Measurements from ENCODE around the gene SCGB1D4. TPM values are rescaled to one million over a fixed set of nuclear protein-coding genes. Genes with fewer than 3 reads are reported as not detected.
A peak's percentile ranks its signal among the peaks of the same experiment; 100 is the strongest.

Gene SCGB1D4
- total and polyA plus RNA-seq, 2 experiments from 2014 or later, result not detected

DNA sequence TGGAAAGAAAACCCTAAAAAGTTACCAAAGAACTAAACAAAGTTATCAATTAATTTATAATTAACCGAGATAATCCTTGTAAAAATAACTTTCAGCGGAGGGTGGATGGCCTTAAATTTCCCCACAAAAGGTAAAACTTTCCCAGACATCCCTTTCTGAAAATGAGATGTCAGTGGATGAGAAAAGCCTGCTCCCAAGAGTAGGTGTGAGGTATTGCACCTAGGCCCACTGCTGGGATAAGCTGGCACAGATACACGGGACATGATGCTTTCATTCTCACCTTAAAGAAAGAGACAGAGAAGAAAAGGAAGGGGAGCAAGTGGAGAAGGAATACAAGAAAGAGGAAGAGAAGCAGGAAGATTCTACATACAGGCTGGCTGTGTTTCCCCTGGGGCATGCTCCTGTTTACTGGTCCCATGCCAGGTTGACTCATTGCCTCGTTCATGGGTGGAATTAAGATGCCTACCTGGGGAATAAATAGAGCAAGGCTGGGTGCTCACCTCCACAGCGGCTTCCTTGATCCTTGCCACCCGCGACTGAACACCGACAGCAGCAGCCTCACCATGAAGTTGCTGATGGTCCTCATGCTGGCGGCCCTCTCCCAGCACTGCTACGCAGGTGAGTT lies 29.1 kb downstream of the SCGB1D4 start, which contains the start of gene SCGB2A2:
SCGB2A2 (plus strand) TSS at position 505 of the 625 bp plus-strand sequence; CDS start at position 564, 59 bp downstream.
- H3K36me3 ChIP-seq, result no peaks in the 10 kb centered on the region
- no peaks in the 10 kb centered on the region for H3K27me3 ChIP-seq
- H3K27ac ChIP-seq, result no peak within 1 kb of the TSS
- H3K9me3 ChIP-seq (ENCODE audit: low read depth), result no peaks in the 10 kb centered on the region
- no peaks in the 10 kb centered on the region for H3K4me1 ChIP-seq (ENCODE audit: low read depth)
- TF ChIP-seq, protein P1, sequence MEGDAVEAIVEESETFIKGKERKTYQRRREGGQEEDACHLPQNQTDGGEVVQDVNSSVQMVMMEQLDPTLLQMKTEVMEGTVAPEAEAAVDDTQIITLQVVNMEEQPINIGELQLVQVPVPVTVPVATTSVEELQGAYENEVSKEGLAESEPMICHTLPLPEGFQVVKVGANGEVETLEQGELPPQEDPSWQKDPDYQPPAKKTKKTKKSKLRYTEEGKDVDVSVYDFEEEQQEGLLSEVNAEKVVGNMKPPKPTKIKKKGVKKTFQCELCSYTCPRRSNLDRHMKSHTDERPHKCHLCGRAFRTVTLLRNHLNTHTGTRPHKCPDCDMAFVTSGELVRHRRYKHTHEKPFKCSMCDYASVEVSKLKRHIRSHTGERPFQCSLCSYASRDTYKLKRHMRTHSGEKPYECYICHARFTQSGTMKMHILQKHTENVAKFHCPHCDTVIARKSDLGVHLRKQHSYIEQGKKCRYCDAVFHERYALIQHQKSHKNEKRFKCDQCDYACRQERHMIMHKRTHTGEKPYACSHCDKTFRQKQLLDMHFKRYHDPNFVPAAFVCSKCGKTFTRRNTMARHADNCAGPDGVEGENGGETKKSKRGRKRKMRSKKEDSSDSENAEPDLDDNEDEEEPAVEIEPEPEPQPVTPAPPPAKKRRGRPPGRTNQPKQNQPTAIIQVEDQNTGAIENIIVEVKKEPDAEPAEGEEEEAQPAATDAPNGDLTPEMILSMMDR (IDR thresholded peaks at IDR 0.05; ENCODE audit: low read depth, low read length), result peak; percentile 6
- no peak within 1 kb of the TSS for H3K4me3 ChIP-seq
- DNase-seq (ENCODE audit: low read depth in 1 of 2, low spot score in 1 of 2), result no peak

DNA sequence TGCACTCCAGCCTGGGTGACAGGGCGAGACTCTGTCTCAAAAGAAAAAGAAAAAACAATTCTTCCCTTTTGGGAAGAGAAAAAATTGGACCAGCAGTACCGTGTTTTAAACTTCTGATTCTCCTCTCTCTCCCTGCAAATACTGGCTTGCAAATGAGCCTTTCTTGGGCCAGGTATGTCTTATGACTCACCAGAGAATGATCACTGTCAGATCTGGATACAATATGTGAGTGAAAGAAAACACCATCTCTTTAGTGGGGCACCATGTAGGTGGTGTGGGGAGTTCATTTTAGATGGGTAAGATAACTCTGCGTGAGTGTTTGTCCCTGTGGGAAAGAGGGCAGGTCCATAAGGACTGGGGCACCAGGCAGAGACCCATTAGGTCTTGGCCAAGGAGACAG lies 31.3 kb downstream of the SCGB1D4 start:
- no peaks in the 10 kb centered on the region for H3K9me3 ChIP-seq (ENCODE audit: low read depth)
- TF ChIP-seq, protein P1 (IDR thresholded peaks at IDR 0.05; ENCODE audit: low read depth, low read length), result no peak
- H3K36me3 ChIP-seq, result no peaks in the 10 kb centered on the region
- no peak overlapping the region for H3K27ac ChIP-seq
- H3K4me3 ChIP-seq, result no peak overlapping the region
- no peaks in the 10 kb centered on the region for H3K4me1 ChIP-seq (ENCODE audit: low read depth)
- no peak for DNase-seq (ENCODE audit: low read depth in 1 of 2, low spot score in 1 of 2)
- H3K27me3 ChIP-seq, result no peaks in the 10 kb centered on the region

DNA sequence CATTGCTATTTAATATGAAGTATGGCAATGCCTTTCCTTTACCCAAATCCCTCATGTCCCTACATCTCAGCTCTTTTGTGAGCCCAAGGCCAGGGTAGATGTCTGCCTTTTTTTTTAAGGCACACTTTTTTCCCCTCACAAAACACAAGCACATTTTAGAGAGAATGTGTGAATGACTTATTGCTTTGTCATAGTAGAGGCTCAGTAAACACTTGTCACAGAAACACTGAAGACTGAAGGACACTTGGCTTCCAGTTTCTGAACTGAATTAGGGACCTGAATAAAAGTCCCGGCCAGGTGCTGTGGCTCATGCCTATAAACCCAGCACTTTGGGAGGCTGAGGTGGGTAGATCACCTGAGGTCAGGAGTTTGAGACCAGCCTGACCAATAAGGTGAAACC lies 31.8 kb downstream of the SCGB1D4 start:
- no peaks in the 10 kb centered on the region for H3K27me3 ChIP-seq
- no peaks in the 10 kb centered on the region for H3K36me3 ChIP-seq
- TF ChIP-seq, protein P1 (IDR thresholded peaks at IDR 0.05; ENCODE audit: low read depth, low read length), result no peak
- H3K27ac ChIP-seq, result no peak overlapping the region
- no peak overlapping the region for H3K4me3 ChIP-seq
- no peak for DNase-seq (ENCODE audit: low read depth in 1 of 2, low spot score in 1 of 2)
- no peaks in the 10 kb centered on the region for H3K9me3 ChIP-seq (ENCODE audit: low read depth)
- no peaks in the 10 kb centered on the region for H3K4me1 ChIP-seq (ENCODE audit: low read depth)

DNA sequence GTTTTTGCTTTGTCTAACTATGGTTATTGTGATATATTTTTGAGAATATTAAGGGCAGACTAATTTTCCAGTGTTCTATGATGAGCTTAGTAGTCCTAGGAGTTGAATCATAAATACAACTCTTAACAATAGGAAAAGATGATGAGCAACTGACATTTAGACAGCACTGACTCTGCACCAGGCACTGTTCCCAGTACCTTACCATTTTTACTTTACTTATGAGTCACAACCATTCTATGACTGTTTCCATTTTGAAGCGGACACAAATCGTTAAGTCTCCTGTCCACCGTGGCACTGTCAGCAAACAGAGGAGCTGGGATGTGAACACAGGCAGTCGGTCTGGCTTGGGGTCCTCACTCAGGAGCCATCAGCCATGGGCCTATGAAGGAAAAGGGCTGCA lies 32.3 kb downstream of the SCGB1D4 start:
- Histone ChIP-seq H3K36me3 (no peaks in the 10 kb centered on the region), H3K4me3 (no peak overlapping the region), H3K27ac (no peak overlapping the region), H3K27me3 (no peaks in the 10 kb centered on the region), H3K4me1 (ENCODE audit: low read depth) (no peaks in the 10 kb centered on the region), H3K9me3 (ENCODE audit: low read depth) (no peaks in the 10 kb centered on the region)
- TF ChIP-seq, protein P1 (IDR thresholded peaks at IDR 0.05; ENCODE audit: low read depth, low read length), result no peak
- DNase-seq (ENCODE audit: low read depth in 1 of 2, low spot score in 1 of 2), result no peak

DNA sequence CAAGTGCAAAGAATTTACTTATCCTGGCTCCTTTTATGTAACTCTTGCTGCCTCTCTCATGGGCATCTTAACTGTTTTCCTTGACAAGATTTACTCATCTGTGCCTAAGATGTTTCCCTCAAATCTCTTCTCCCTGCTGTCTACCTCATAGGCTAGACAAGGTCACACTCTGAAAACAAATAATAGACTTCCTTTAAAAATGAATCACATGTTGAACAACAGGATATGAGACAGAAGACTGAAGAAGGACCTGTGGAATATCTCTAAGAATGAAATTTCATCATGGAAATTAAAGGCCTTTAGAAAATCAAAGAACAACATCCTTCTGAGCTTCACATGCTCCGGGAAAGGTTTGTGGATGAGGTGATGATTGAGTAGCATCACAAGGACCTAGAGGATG lies 34.9 kb downstream of the SCGB1D4 start:
- Histone ChIP-seq H3K4me1 (ENCODE audit: low read depth) (no peaks in the 10 kb centered on the region), H3K9me3 (ENCODE audit: low read depth) (no peaks in the 10 kb centered on the region), H3K27me3 (no peaks in the 10 kb centered on the region), H3K36me3 (no peaks in the 10 kb centered on the region), H3K27ac (no peak overlapping the region), H3K4me3 (no peak overlapping the region)
- DNase-seq (ENCODE audit: low read depth in 1 of 2, low spot score in 1 of 2), result no peak
- TF ChIP-seq, protein P1 (IDR thresholded peaks at IDR 0.05; ENCODE audit: low read depth, low read length), result no peak
